Loucy (cell line): ENCODE results near the gene ESYT3.

Experiments used
- H2AFZ ChIP-seq: fragments of 200-600 bp; sonication (generic); 2 replicates; pipeline ENCODE4 v1.6.0; 2016; ENCODE audit warnings: antibody characterized with exemption, mild to moderate bottlenecking, low read length, moderate library complexity
- H3F3A ChIP-seq: fragments of 200-600 bp; 2 replicates; pipeline ENCODE4 v1.6.0; 2016; ENCODE audit warnings: antibody characterized with exemption, low read depth, mild to moderate bottlenecking
- H3K27me3 ChIP-seq: fragments of 200-600 bp; sonication (generic); 2 replicates; pipeline ENCODE4 v1.6.1; 2014; ENCODE audit warnings: low read length, mild to moderate bottlenecking; ENCODE audit not compliant: insufficient read depth, poor library complexity, severe bottlenecking
- H3K36me3 ChIP-seq: fragments of 200-600 bp; sonication (generic); 2 replicates; pipeline ENCODE4 v1.6.1; 2016; ENCODE audit warnings: low read length; ENCODE audit not compliant: insufficient read depth
- H3K4me1 ChIP-seq: fragments of 200-600 bp; sonication (generic); 2 replicates; pipeline ENCODE4 v1.5.1; 2014; ENCODE audit warnings: low read length, mild to moderate bottlenecking; ENCODE audit not compliant: insufficient read depth, poor library complexity, severe bottlenecking
- H3K4me2 ChIP-seq: fragments of 200-600 bp; sonication (generic); 2 replicates; pipeline ENCODE4 v1.6.0; 2014; ENCODE audit warnings: antibody characterized with exemption, low read length, low read depth, mild to moderate bottlenecking; ENCODE audit not compliant: poor library complexity, severe bottlenecking
- H3K4me3 ChIP-seq: fragments of 200-600 bp; sonication (generic); 2 replicates; pipeline ENCODE4 v1.5.1; 2014; ENCODE audit warnings: low read length, mild to moderate bottlenecking, mixed read lengths; ENCODE audit not compliant: poor library complexity, severe bottlenecking
- H3K79me2 ChIP-seq: fragments of 200-600 bp; sonication (generic); 2 replicates; pipeline ENCODE4 v1.6.1; 2014; ENCODE audit warnings: low read length; ENCODE audit not compliant: insufficient read depth
- H3K9ac ChIP-seq: fragments of 200-600 bp; sonication (generic); 2 replicates; pipeline ENCODE4 v1.6.0; 2014; ENCODE audit warnings: mild to moderate bottlenecking, low read depth, low read length, moderate library complexity; ENCODE audit not compliant: poor library complexity, severe bottlenecking
- H3K9me2 ChIP-seq: fragments of 200-600 bp; sonication (generic); replicated peaks from 2 replicates; pipeline ENCODE4 v1.6.1; 2016; ENCODE audit warnings: low read depth, low read length, mixed read lengths
- H3K9me3 ChIP-seq: fragments of 200-600 bp; sonication (generic); 2 replicates; pipeline ENCODE4 v1.6.1; 2014; ENCODE audit warnings: mild to moderate bottlenecking, antibody characterized with exemption, low read length, low read depth; ENCODE audit not compliant: insufficient read depth
- H4K20me1 ChIP-seq: fragments of 200-600 bp; sonication (generic); 2 replicates; pipeline ENCODE4 v1.6.0; 2014; ENCODE audit warnings: antibody characterized with exemption, low read length, mild to moderate bottlenecking; ENCODE audit not compliant: insufficient read depth, poor library complexity, severe bottlenecking
- EZH2phosphoT487 ChIP-seq: fragments of 200-600 bp; IDR thresholded peaks from 2 replicates; pipeline ENCODE4 v1.6.1; 2018; ENCODE audit warnings: antibody characterized with exemption, mild to moderate bottlenecking, moderate library complexity, borderline replicate concordance
- TF ChIP-seq, protein P1 (sequence below): fragments of 200-600 bp; sonication (generic); conservative IDR thresholded peaks from 2 replicates; pipeline ENCODE4 v1.5.1; 2014; ENCODE audit warnings: mild to moderate bottlenecking, antibody characterized with exemption, low read length

The ESYT3 gene

DNA sequence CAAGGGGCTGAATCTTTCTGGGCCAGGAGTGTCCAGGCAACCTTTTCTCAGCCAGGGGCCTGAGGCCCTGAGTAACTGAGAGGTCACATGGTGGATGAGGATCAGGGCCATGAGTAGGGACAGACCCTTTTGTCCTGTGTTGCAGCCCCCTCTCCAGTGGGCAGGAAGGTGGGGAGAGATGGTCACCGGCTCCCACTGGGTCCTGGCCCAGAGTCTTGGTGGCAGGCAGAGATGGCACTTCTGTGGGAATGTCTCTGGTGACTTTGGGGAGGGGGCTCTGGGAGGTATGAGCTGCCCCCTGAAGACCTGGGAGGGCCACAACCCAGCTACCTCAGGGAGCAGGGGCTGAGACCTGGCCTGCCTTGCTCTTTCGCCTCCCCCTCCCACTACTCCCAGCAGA, 6.8 kb downstream of the ESYT3 start:
- no peak overlapping the region for H2AFZ ChIP-seq
- no peaks in the 10 kb centered on the region for H3K27me3 ChIP-seq
- H3K4me1 ChIP-seq = no peaks in the 10 kb centered on the region
- H3K9me3 ChIP-seq = no peaks in the 10 kb centered on the region
- no peak overlapping the region for H3K4me2 ChIP-seq
- no peaks in the 10 kb centered on the region for H3K9me2 ChIP-seq
- H3K79me2 ChIP-seq = no peaks in the 10 kb centered on the region
- H4K20me1 ChIP-seq = no peaks in the 10 kb centered on the region
- no peaks in the 10 kb centered on the region for H3K36me3 ChIP-seq
- TF ChIP-seq, protein P1, sequence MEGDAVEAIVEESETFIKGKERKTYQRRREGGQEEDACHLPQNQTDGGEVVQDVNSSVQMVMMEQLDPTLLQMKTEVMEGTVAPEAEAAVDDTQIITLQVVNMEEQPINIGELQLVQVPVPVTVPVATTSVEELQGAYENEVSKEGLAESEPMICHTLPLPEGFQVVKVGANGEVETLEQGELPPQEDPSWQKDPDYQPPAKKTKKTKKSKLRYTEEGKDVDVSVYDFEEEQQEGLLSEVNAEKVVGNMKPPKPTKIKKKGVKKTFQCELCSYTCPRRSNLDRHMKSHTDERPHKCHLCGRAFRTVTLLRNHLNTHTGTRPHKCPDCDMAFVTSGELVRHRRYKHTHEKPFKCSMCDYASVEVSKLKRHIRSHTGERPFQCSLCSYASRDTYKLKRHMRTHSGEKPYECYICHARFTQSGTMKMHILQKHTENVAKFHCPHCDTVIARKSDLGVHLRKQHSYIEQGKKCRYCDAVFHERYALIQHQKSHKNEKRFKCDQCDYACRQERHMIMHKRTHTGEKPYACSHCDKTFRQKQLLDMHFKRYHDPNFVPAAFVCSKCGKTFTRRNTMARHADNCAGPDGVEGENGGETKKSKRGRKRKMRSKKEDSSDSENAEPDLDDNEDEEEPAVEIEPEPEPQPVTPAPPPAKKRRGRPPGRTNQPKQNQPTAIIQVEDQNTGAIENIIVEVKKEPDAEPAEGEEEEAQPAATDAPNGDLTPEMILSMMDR = no peak
- H3K9ac ChIP-seq = no peak overlapping the region
- no peaks in the 10 kb centered on the region for H3F3A ChIP-seq
- H3K4me3 ChIP-seq = no peak overlapping the region

DNA sequence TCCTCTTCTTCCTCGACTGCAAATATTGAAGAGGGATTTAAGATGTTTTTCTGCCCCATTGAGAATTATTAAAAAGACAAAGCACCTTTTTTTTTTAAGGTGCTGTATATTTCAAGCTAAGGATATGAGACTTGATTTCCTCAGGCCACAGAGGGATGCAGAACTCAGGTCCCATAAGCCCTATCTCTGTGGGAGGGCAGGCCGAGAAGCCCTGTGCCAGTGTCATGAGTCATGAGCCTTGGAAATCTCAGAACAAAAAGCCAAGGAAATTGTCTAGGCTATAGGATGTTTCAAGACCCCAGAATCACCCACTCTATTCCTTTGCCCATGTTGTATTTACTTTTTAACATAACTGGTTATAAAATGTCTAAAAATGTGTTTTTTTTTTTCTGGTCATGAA, 7.3 kb downstream of the ESYT3 start:
- H3K4me2 ChIP-seq = no peak overlapping the region
- no peak overlapping the region for H2AFZ ChIP-seq
- H3K79me2 ChIP-seq = no peaks in the 10 kb centered on the region

DNA sequence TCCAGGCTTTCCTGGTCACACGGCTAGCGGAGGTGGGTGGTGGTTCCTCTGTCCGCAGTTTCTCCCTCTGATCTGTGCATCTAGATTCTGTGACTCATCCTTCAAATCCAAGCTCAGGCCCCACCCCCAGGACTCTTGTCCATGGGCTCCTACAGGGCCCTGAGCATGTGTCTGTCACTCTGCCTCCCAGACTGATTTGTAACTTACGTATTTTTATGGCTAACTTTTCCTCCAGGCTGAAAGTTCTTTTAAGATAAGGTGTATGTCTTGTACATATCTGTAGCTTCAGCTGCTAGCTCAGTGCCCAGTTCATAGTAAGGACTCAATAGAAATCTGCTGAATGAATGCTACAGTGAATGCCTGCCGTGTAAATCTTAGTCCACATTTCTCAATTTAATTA, 8.0 kb downstream of the ESYT3 start:
- Histone ChIP-seq H4K20me1 (no peaks in the 10 kb centered on the region), H3K9ac (no peak overlapping the region), H3F3A (no peaks in the 10 kb centered on the region), H2AFZ (no peak overlapping the region), H3K4me1 (no peaks in the 10 kb centered on the region), H3K4me2 (no peak overlapping the region), H3K27me3 (no peaks in the 10 kb centered on the region), H3K9me2 (no peaks in the 10 kb centered on the region), H3K79me2 (no peaks in the 10 kb centered on the region), H3K9me3 (no peaks in the 10 kb centered on the region), H3K36me3 (no peaks in the 10 kb centered on the region), H3K4me3 (no peak overlapping the region)
- TF ChIP-seq EZH2phosphoT487 = no peak
- TF ChIP-seq, protein P1 = no peak

More for the DNA sequence above, 7.3 kb downstream of the ESYT3 start:
- Histone ChIP-seq H3K9me3 (no peaks in the 10 kb centered on the region), H3K27me3 (no peaks in the 10 kb centered on the region), H3K4me3 (no peak overlapping the region), H3K4me1 (no peaks in the 10 kb centered on the region), H4K20me1 (no peaks in the 10 kb centered on the region), H3K9me2 (no peaks in the 10 kb centered on the region), H3K9ac (no peak overlapping the region), H3F3A (no peaks in the 10 kb centered on the region), H3K36me3 (no peaks in the 10 kb centered on the region)
- TF ChIP-seq, protein P1 = no peak
- TF ChIP-seq EZH2phosphoT487 = no peak
